SK-N-SH (cell line): ENCODE data around the gene BRD3. TPM values are rescaled to one million over a fixed set of nuclear protein-coding genes. Genes with fewer than 3 reads are reported as not detected.

Experiments used
- CTCF ChIA-PET: fragments of 300-600, 350-600 bp; formaldehyde crosslinking; extraction: SDS; loops from one replicate; lab custom pipeline; 2021; lab: Yijun Ruan, JAX
- POLR2A ChIA-PET: fragments of 350-600 bp; sonication (Branson Sonifier 250); formaldehyde crosslinking; extraction: SDS; loops from one replicate; lab custom pipeline; 2020; ENCODE audit warnings: antibody characterized with exemption, inconsistent platforms; lab: Yijun Ruan, JAX
- DNase-seq: peaks from one replicate; pipeline ENCODE4 v3.0.0; 2012
- H2AFZ ChIP-seq: fragments of 200-600 bp; sonication (generic); 2 replicates; pipeline ENCODE4 v1.8.1; 2016; ENCODE audit warnings: antibody characterized with exemption, mild to moderate bottlenecking, low read depth
- H3F3A ChIP-seq: fragments of 200-600 bp; sonication (generic); replicated peaks from 2 replicates; pipeline ENCODE3; 2016; ENCODE audit warnings: antibody characterized with exemption, mild to moderate bottlenecking; ENCODE audit not compliant: insufficient read depth
- H3K27ac ChIP-seq, 2 experiments: fragments of 200-500 bp in 1 of 2; fragments of 200-600 bp in 1 of 2; sonication (Bioruptor generic) in 1 of 2; sonication (generic), shearing (Covaris generic) in 1 of 2; 2 replicates each; pipeline versions ENCODE4 v1.5.1 to v1.6.1; 2014 to 2016; ENCODE audit warnings: low read depth in 2 of 2, inconsistent platforms in 1 of 2, low read length in 1 of 2, mild to moderate bottlenecking in 1 of 2, mixed read lengths in 1 of 2
- H3K27me3 ChIP-seq: fragments of 200-600 bp; sonication (generic), shearing (Covaris generic); 2 replicates; pipeline ENCODE4 v1.6.1; 2016; ENCODE audit warnings: mixed run types; ENCODE audit not compliant: insufficient read depth
- H3K36me3 ChIP-seq, 2 experiments: fragments of 200-500 bp in 1 of 2; fragments of 200-600 bp in 1 of 2; sonication (Bioruptor generic) in 1 of 2; sonication (generic) in 1 of 2; replicated peaks in 1 of 2; 2 replicates each; pipeline versions ENCODE3 to v1.5.1; 2014 to 2016; ENCODE audit warnings: low read length in 1 of 2, mild to moderate bottlenecking in 1 of 2; ENCODE audit not compliant: insufficient read depth in 2 of 2, control insufficient read depth in 1 of 2
- H3K4me1 ChIP-seq, 2 experiments: fragments of 200-500 bp in 1 of 2; fragments of 200-600 bp in 1 of 2; sonication (Bioruptor generic) in 1 of 2; sonication (generic), shearing (Covaris generic) in 1 of 2; 2 replicates each; pipeline versions ENCODE4 v1.5.1 to v1.6.1; 2014 to 2016; ENCODE audit warnings: low read depth in 1 of 2, low read length in 1 of 2, mixed run types in 1 of 2; ENCODE audit not compliant: insufficient read depth in 2 of 2, control insufficient read depth in 1 of 2
- H3K4me2 ChIP-seq: fragments of 200-600 bp; sonication (generic), shearing (Covaris generic); 2 replicates; pipeline ENCODE4 v1.6.1; 2017; ENCODE audit warnings: mixed run types
- H3K4me3 ChIP-seq, 2 experiments: fragments of 200-500 bp in 1 of 2; fragments of 200-600 bp in 1 of 2; sonication (Bioruptor generic) in 1 of 2; sonication (generic), shearing (Covaris generic) in 1 of 2; 2 replicates each; pipeline versions ENCODE4 v1.5.1 to v1.8.1; 2014 to 2016; ENCODE audit warnings: low read depth in 2 of 2, inconsistent platforms in 1 of 2, low read length in 1 of 2, mild to moderate bottlenecking in 1 of 2, mixed read lengths in 1 of 2, moderate library complexity in 1 of 2
- H3K79me2 ChIP-seq: fragments of 200-600 bp; sonication (generic); 2 replicates; pipeline ENCODE4 v1.8.1; 2017; ENCODE audit warnings: mild to moderate bottlenecking; ENCODE audit not compliant: insufficient read depth
- H3K9ac ChIP-seq: fragments of 200-600 bp; sonication (generic); 2 replicates; pipeline ENCODE4 v1.6.1; 2017; ENCODE audit warnings: mixed run types
- H3K9me2 ChIP-seq: fragments of 200-600 bp; sonication (generic); 2 replicates; pipeline ENCODE4 v1.6.1; 2017; ENCODE audit warnings: mixed run types
- H3K9me3 ChIP-seq: fragments of 200-600 bp; sonication (generic); 2 replicates; pipeline ENCODE4 v1.6.1; 2017; ENCODE audit warnings: mixed run types, mild to moderate bottlenecking, moderate library complexity
- H4K20me1 ChIP-seq: fragments of 200-600 bp; sonication (generic); 2 replicates; pipeline ENCODE4 v1.6.1; 2017; ENCODE audit warnings: mild to moderate bottlenecking, mixed run types; ENCODE audit not compliant: insufficient read depth
- CTCF ChIP-seq: fragments of 200-600 bp; sonication (generic); IDR thresholded peaks from 2 replicates; pipeline ENCODE4 v1.6.1; 2017; ENCODE audit warnings: antibody characterized with exemption, mild to moderate bottlenecking, moderate library complexity
- EZH2phosphoT487 ChIP-seq: fragments of 200-600 bp; sonication (generic); IDR thresholded peaks from 2 replicates; pipeline ENCODE4 v1.6.1; 2017; ENCODE audit warnings: low read depth, mixed run types, mild to moderate bottlenecking, antibody characterized with exemption, moderate library complexity, borderline replicate concordance
- FOSL2 ChIP-seq: IDR thresholded peaks from 2 replicates; pipeline ENCODE4 v1.4.0; 2012; ENCODE audit warnings: low read depth, mild to moderate bottlenecking, moderate library complexity, borderline replicate concordance
- FOXJ3 ChIP-seq: sonication (generic); formaldehyde crosslinking; IDR thresholded peaks from 2 replicates; pipeline ENCODE4 v1.5.1; 2020; ENCODE audit warnings: mild to moderate bottlenecking, missing genetic modification reagents
- FOXM1 ChIP-seq: IDR thresholded peaks from 2 replicates; pipeline ENCODE4 v1.4.0; 2012; ENCODE audit warnings: low read depth, mild to moderate bottlenecking
- GABPA ChIP-seq: IDR thresholded peaks from 2 replicates; pipeline ENCODE4 v1.4.0; 2012; ENCODE audit warnings: low read depth, mild to moderate bottlenecking
- GATA2 ChIP-seq: sonication (generic); formaldehyde crosslinking; IDR thresholded peaks from 2 replicates; pipeline ENCODE4 v1.5.0; 2020; ENCODE audit warnings: mild to moderate bottlenecking, missing genetic modification reagents
- MAX ChIP-seq: IDR thresholded peaks from 2 replicates; pipeline ENCODE4 v1.4.0; 2012; ENCODE audit warnings: low read depth
- NRF1 ChIP-seq: IDR thresholded peaks from 2 replicates; pipeline ENCODE4 v1.6.1; 2012; ENCODE audit warnings: low read depth, mild to moderate bottlenecking, low read length
- PBX3 ChIP-seq: IDR thresholded peaks from 2 replicates; pipeline ENCODE4; 2012
- POLR2AphosphoS5 ChIP-seq: IDR thresholded peaks from 2 replicates; pipeline ENCODE4 v1.6.1; 2012; ENCODE audit warnings: low read depth, low read length
- RAD21 ChIP-seq: IDR thresholded peaks from 2 replicates; pipeline ENCODE4 v1.6.1; 2012; ENCODE audit warnings: mild to moderate bottlenecking, low read length
- RXRA ChIP-seq: IDR thresholded peaks from 2 replicates; pipeline ENCODE4 v1.4.0; 2012; ENCODE audit warnings: low read depth, mild to moderate bottlenecking, borderline replicate concordance
- TAF1 ChIP-seq: IDR thresholded peaks from 2 replicates; pipeline ENCODE4 v1.6.1; 2012; ENCODE audit warnings: low read depth, mild to moderate bottlenecking, low read length, moderate library complexity, borderline replicate concordance
- TEAD4 ChIP-seq: IDR thresholded peaks from 2 replicates; pipeline ENCODE4 v1.4.0; 2012; ENCODE audit warnings: mild to moderate bottlenecking, borderline replicate concordance; ENCODE audit not compliant: insufficient read depth
- USF1 ChIP-seq: IDR thresholded peaks from 2 replicates; pipeline ENCODE4 v1.4.0; 2012; ENCODE audit warnings: low read depth, borderline replicate concordance
- YY1 ChIP-seq: IDR thresholded peaks from 2 replicates; pipeline ENCODE4 v1.4.0; 2012; ENCODE audit warnings: low read depth, mild to moderate bottlenecking
- ZBTB33 ChIP-seq: IDR thresholded peaks from 2 replicates; pipeline ENCODE4 v1.4.0; 2012; ENCODE audit warnings: low read depth, borderline replicate concordance
- WGBS: methylation state at CpG from one replicate; pipeline ENCODE4 v1.1.6; 2017; ENCODE audit warnings: low lambda C conversion rate; 5-methylcytosine and 5-hydroxymethylcytosine counted together
- polyA plus RNA-seq, 3 experiments: library from polyadenylated mRNA; depleted of rRNA; stranded (reverse); fragments of >200 nt; gene quantifications; 2 replicates each; pipeline ENCODE4 v1.2.3, GENCODE V29; 2012

Gene BRD3
- polyA plus RNA-seq, 1 of the 3 experiments (the other 2 are of a cell fraction) = 11.4 TPM

GRCh38 chr9:134066913-134067851 lies 644 bp downstream of the BRD3 start (continued):
- no peak for TF ChIP-seq ZBTB33

- Histone ChIP-seq H3F3A (peaks cover 8% of the 10 kb centered on the region), H3K27ac (peak overlapping the region; percentile 56 to 88), H4K20me1 (peaks cover 51% of the 10 kb centered on the region), H3K9me3 (no peaks in the 10 kb centered on the region), H3K4me2 (peak overlapping the region; percentile 100), H3K9me2 (no peaks in the 10 kb centered on the region), H2AFZ (no peak overlapping the region), H3K4me1 (peaks cover 0 to 35% of the 10 kb centered on the region in 2 experiments; a peak in 1 of 4 replicates), H3K27me3 (peaks cover 22% of the 10 kb centered on the region; the same call in 1 of the 2 replicates), H3K9ac (peak overlapping the region; percentile 95), H3K4me3 (peak overlapping the region; percentile 88 to 93), H3K79me2 (peaks cover 56% of the 10 kb centered on the region), H3K36me3 (no peaks in the 10 kb centered on the region)
- ChIA-PET CTCF (interaction anchor here (1.1 to 2.2 kb wide), 3 partner anchors 14 to 284 kb away, joined by 3 to 6 read pairs (median 5); partner anchors contain the start of gene BRD3OS), POLR2A (interaction anchor here (1.1 to 1.6 kb wide), 2 partner anchors 69 to 98 kb away, joined by 3 to 4 read pairs; partner anchors contain the start of gene WDR5)
- peak; percentile 51 for DNase-seq
- 15% methylated on average over 9 of the region's 9 CpGs for WGBS
- TF ChIP-seq TEAD4 = no peak
- TF ChIP-seq FOSL2 = no peak
- TF ChIP-seq CTCF = no peak
- no peak for TF ChIP-seq POLR2AphosphoS5
- no peak for TF ChIP-seq PBX3
- TF ChIP-seq YY1 = no peak
- TF ChIP-seq TAF1 = no peak
- TF ChIP-seq MAX = no peak
- no peak for TF ChIP-seq USF1
- TF ChIP-seq NRF1 = no peak
- TF ChIP-seq RXRA = no peak
- TF ChIP-seq FOXJ3 (CRISPR knock-in tag) = no peak
- TF ChIP-seq EZH2phosphoT487 = no peak
- TF ChIP-seq GATA2 (CRISPR knock-in tag) = no peak
- TF ChIP-seq GABPA = no peak
- no peak for TF ChIP-seq ZBTB33
- no peak for TF ChIP-seq FOXM1
- no peak for TF ChIP-seq RAD21
These were observed 1.3 kb downstream of the BRD3 start for GRCh38 chr9:134066526-134066912.
